Activated CD4-positive, alpha-beta T cell treated with anti-CD3 and anti-CD28 coated beads, Interleukin-2, Interleukin-6, amounts not matched to agents 100 ng/mL and 50 ng/mL, durations not matched to agents 16 hours and 8 hours (primary cell): ENCODE measurements around the gene FRG2.
"Not testable (repeated sequence)": the region's sequence is repeated elsewhere in the genome, so short reads cannot be mapped to it uniquely, and the experiment has no call there.

Experiments
- DNase-seq: peaks from one replicate; pipeline ENCODE4 v3.0.0-alpha.2; 2020

The FRG2 gene

DNA sequence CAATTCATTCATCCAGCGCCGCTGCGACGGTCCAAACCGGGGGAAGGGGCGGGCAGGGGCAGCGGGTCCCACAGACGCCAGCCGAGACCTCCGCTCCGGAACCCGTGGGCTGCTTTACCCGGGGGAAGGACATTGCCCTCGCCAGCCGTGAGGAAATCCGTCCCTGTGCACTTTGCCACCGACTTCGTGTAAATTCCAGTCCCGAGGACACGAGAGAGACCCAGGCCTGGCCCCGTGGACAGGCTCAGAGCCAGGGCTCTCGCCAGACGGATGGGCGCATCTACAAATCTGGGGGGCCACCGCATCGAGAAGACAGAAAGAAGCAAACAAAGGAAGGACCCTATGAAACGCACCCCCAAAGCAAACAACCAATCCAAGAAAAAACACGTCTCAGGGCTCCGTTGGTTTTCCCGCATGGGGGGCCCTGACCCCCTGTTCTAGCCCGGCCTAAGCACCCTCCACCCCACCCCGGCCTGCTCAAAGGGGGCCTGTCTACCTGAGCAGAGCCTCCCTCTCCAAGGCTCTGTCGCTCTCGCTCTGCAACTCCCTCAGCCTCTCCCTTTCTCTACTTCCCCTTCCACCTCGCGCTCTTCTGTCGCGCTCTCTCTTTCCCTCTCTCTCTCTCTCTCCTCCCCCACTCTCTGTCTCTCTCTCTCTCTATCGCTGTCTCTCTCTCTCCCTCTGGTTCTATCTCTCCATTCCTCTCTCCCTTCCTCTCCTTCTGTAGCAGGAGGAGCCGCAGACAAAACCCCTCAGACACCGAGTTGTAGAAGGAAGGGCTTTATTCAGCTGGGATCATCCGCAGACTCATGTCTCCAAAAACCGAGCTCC, 11.3 kb downstream of the FRG2 start:
- DNase-seq: no peak

DNA sequence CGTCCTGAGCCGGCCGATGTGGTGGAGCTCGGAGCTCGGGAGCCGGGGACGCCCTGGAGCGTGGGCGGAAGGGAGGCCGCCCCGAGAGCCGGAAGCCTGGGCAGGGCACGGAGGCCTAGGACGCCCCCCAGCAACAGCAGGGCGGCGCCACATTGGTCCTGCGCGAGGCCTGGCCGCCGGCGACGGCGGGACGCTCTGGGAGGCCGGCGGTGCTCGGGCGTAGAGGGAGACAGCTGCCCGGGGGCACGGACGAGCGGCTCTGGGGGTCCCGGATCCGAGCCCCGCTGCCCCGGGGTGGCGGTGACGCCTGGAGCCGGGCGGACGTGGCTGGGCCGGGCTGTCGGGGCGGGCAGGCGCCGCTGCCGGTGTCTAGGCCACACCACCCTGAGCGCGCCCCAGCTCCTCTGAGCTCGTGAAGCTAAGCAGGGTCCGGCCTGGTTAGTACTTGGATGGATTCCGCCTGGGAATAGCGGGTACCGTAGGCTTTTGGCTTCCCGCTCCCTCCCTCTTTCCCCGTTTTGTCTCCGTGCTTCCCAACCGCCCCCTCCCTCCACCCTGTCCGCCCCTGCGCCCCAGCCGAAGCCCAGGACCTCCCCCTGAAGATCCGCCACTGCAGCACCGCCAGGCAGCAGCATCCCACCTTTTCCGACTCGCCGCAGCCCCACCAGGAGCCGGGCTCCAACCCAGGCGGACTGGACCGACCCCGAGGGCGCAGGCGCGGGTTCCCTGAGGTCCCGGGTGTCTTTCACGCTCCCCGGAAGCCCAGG, 12.1 kb downstream of the FRG2 start:
- DNase-seq: no peak

DNA sequence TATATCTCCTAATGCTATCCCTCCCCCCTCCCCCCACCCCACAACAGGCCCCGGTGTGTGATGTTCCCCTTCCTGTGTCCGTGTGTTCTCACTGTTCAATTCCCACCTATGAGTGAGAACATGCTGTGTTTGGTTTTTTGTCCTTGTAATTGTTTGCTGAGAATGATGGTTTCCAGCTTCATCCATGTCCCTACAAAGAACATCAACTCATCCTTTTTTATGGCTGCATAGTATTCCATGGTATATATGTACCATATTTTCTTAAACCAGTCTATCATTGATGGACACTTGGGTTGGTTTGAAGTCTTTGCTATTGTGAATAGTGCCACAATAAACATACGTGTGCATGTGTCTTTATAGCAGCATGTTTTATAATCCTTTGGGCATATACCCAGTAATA, 37.1 kb downstream of the FRG2 start:
- DNase-seq: not testable (repeated sequence)

DNA sequence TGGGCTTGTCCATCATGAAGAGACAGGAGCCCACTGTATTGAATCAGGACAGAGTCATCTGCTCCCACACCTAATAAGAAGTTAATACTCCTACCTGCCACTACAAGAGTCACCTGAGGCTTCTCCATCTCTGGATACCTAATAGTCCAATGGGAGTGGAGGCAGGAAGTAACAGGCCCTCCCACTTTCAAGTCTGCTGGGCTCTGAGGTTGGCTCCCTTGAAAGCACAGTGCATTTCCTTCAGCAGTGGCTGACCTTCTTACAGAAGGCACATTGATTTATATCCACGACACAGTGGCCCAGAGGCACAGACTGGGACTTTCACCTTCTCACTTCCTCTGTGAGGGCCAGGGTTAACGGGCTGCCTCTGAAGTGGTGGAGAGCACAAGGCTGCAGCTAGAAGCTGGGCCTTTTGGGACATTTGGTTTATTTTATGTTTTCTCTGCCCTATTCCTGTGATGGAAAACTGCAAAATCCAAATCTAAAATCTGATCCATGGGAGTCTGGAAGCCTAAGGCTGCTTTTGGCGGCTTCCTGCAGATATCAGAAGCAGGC, 38.1 kb downstream of the FRG2 start:
- no peak for DNase-seq

DNA sequence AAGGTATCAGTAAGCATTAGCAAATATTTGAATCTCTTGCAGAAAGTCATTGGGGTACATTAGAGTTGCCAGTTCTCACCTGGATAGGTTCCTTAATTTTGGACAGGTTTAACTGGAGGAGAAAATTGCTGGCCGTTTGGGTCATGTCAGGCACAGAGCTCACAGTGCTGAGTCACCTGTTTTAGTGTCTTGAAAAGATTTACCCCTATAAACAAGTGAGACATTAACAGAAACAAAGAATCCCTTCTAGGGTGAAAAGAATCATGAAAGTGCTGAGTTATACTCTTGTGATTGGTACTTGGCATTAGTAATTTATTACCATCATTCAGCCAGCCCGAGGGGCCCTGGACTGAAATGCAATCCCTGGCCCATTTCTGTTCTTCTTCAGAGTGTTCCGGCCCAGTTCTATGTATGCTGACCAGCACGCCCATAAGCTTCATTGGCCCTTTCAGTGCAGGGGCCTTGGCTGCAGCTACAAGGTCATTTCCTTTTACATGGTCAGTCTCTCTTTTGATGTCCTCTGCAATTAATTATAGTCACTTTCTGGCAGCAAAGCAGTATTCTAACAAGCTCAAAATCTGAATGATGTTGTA, 41.3 kb downstream of the FRG2 start:
- DNase-seq: not testable (repeated sequence)

DNA sequence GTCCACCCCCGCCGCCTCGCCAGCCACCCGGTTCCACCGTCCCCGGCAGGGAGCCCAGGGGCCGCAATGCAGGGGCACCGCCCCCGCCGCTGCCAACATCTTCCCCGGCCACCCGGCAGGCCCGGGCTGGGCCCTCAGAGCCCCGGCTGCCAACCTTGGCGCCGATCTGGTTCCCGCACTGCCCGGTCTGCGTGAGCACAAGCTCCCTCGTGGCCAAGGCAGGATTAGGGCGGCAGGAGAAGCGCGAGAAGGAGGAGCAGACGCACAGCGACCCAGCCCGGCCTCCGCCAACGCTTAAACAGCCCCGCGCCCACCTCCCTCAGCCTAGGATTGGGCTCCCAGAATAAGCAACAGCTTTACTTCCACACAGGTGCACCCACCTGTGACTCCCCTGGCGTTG, 42.4 kb downstream of the FRG2 start:
- not testable (repeated sequence) for DNase-seq

DNA sequence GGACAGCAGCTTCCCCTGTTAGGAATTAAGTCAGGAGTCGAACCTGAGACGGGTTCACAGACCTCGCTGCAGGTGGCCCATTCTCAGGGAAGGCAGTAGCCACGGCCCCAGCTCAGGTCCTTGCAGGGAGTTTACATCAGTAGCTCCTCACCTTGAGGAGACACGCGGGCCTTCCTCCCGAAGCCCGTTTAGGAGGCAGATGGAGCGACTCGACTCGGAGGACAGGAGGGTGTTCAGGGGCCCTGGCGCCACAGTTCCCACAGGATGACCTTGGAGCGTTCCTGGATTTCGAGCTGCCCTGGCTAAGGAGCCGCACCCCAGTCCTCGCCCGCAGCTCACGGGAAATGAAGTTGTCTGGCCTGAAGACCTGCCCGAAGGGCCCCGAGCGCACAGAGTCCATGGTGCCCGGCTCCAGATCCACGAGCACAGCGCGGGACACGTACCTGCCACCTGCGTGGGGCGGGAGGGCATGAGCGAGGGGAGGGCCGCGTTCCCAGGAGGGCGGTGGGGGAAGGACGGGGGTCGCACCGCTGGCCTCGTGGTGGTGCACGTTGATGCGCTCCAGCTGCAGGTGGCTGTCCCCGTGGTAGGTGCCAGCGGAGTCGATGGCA, 43.0 kb downstream of the FRG2 start:
- not testable (repeated sequence) for DNase-seq

DNA sequence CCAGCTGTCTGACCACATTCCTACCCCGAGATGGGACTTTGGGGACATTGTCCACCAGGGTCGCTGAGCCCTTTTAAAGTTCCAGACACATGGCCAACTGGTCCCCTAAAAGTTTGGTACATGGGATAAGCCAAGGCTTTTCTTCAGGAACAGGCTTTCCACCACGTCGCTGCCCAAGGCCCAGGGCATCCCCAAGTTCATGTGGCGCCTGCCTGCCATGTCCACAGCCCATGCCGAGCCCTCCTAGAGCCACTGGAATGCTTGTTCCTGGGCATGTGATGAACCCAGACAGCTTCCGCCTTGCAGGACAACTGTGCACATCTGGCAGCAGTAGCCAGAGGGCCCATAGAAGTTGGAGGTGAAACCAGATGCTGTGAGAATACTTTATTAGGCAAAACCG, 45.1 kb downstream of the FRG2 start:
- DNase-seq: no peak

DNA sequence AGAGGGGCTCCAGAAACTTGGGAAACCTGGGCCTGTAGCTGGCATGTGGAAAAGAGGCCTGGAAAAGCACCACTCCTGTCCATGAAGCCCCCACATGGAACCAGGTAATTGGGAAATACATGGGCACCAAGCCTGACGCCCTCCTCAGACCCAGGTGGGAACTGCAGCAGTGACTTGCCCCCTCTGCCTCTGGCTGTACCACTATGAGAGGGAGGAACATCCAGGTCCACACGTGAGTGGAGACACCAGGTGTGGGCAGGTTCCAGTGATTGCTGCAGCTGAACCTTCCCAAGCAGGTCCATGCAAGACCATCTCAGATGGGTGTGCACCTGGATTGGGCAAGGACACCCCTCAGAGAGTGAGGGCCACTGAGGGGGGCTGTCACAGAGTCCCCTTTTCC, 46.8 kb downstream of the FRG2 start:
- not testable (repeated sequence) for DNase-seq

DNA sequence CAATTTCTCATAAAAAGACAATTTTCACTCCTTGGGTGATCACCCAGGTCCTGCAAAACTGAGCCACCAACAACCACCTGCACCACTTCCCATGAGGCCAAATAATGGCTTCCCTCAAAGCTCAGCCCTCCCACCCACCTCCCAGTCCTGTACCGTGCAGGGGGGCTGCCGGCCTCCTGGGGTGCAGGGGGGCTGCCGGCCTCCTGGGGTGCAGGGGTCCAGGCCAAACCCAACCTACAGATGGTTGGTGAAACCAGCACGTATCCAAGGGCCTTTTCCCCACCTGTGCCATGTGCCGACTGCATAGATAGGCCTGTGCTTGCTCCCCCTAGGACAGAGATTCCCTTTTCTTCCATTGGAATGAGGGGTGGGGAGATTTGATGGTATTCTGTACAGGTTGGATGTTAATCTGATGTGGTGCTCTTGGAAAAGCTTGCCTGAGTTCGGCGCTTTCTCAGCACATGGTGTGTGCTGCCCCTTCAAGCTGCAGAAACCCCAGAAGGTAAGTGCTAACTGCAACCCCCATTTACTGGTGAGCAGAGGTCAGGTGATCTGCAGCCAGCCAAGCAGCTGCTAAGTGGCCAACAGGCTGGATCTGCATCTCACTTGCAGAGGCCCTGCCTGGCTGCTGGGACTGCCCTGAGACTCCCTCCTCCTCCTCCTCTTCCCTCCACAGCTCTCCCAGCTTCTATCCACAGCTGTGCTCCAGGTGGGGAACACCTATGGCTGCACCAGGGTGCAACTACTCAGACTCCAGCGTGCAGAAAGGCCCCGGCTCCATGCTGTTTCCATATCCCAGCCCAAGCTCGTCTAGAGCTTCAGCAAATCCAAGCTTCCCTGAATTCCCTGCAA, 47.6 kb downstream of the FRG2 start:
- no peak for DNase-seq
